GM21390 (cell line): Measurements from ENCODE around the gene SUPT5H.
"Not testable (repeated sequence)": the region's sequence is repeated elsewhere in the genome, so short reads cannot be mapped to it uniquely, and the experiment has no call there.

ENCODE experiments used
- ATAC-seq: cut with Tn5 transposase; IDR thresholded peaks from one replicate; pipeline ENCODE4 v1.9.1; 2021; ENCODE audit not compliant: unreplicated experiment

SUPT5H gene

GRCh38 chr19:39465956-39466747 lies 20.8 kb downstream of the SUPT5H start:
- ATAC-seq: no peak

- ATAC-seq: no peak
These were observed 22.6 kb downstream of the SUPT5H start for GRCh38 chr19:39467941-39468340.

GRCh38 chr19:39469036-39469435 lies 23.7 kb downstream of the SUPT5H start:
- ATAC-seq: no peak

GRCh38 chr19:39469567-39469966 lies 24.2 kb downstream of the SUPT5H start:
- no peak for ATAC-seq

- no peak for ATAC-seq
These were observed 25.4 kb downstream of the SUPT5H start for GRCh38 chr19:39470724-39471339.

- no peak for ATAC-seq
These were observed 26.6 kb downstream of the SUPT5H start for GRCh38 chr19:39471756-39472536.

- no peak for ATAC-seq
These were observed 27.5 kb downstream of the SUPT5H start for GRCh38 chr19:39472746-39473442.

GRCh38 chr19:39473443-39473960 lies 28.1 kb downstream of the SUPT5H start:
- ATAC-seq: no peak

GRCh38 chr19:39474139-39474620 lies 28.8 kb downstream of the SUPT5H start:
- ATAC-seq: no peak

- ATAC-seq: no peak
These were observed 30.4 kb downstream of the SUPT5H start for GRCh38 chr19:39475748-39476147.

- not testable (repeated sequence) for ATAC-seq
These were observed 34.0 kb downstream of the SUPT5H start for GRCh38 chr19:39479319-39479801.

- no peak for ATAC-seq
These were observed 34.5 kb downstream of the SUPT5H start for GRCh38 chr19:39479916-39480315.

GRCh38 chr19:39480337-39481228 lies 35.2 kb downstream of the SUPT5H start, which contains the start of gene TIMM50:
Gene TIMM50, plus strand, starts transcription at chr19:39480838. Its CDS starts 16 bp downstream, at chr19:39480854.
- peak; percentile 85 for ATAC-seq

- no peak for ATAC-seq
These were observed 35.8 kb downstream of the SUPT5H start for GRCh38 chr19:39481229-39481545.

- ATAC-seq: no peak
These were observed 36.3 kb downstream of the SUPT5H start for GRCh38 chr19:39481676-39482075.

- no peak for ATAC-seq
These were observed 37.8 kb downstream of the SUPT5H start for GRCh38 chr19:39483141-39483540.

- no peak for ATAC-seq
These were observed 44.4 kb downstream of the SUPT5H start for GRCh38 chr19:39489756-39490155.

GRCh38 chr19:39492225-39492624 lies 46.8 kb downstream of the SUPT5H start:
- ATAC-seq: no peak

GRCh38 chr19:39492788-39493187 lies 47.4 kb downstream of the SUPT5H start:
- no peak for ATAC-seq

GRCh38 chr19:39494661-39495060 lies 49.3 kb downstream of the SUPT5H start:
- ATAC-seq: no peak
